ENCODE results near the gene CLTC.
"Not testable (repeated sequence)": the region's sequence is repeated elsewhere in the genome, so short reads cannot be mapped to it uniquely, and the experiment has no call there.

The CLTC gene

DNA sequence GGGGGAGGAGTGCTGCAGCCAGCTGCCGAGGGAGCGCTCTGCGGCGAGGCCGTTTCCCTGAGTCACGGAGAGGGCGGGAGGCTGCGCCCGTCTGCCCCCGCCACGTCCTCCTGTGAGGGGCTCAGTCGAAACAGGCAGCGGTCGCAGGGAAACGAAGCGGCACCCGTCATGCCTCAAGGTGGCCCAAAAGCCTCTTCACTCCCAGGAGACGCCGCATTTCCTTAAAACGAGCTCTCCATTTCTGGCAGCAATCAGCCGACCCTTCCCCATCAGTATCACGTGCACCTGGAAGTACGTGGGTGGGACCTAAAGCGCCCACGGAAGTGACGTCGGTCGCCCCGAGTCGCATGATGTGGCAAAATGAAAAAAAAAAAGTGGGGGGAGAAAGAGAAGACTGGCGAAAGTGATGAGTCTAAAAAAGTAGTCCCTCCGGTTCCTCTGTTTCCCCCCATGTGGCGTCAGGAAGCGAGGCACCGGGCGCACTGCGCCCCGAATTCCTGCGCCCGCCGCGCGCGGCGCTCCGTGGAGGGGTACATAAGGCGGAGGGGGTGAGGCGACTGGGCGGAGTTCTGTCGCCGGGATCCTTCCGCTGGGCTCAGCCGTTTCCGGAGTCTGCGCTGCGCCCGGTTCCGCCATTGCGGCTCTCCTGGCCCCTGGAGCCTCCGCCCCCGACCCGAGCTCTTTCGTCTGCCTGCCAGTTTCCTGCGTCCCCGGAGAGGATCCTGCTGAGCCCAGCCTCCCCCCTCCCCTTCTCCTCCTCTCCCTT is at the start of gene CLTC:
CLTC (plus strand) TSS at position 598 of the 766 bp plus-strand sequence. CDS start 237 bp downstream, outside the sequence.
- DNase-seq (ENCODE audit: low spot score), result peak; percentile 97

DNA sequence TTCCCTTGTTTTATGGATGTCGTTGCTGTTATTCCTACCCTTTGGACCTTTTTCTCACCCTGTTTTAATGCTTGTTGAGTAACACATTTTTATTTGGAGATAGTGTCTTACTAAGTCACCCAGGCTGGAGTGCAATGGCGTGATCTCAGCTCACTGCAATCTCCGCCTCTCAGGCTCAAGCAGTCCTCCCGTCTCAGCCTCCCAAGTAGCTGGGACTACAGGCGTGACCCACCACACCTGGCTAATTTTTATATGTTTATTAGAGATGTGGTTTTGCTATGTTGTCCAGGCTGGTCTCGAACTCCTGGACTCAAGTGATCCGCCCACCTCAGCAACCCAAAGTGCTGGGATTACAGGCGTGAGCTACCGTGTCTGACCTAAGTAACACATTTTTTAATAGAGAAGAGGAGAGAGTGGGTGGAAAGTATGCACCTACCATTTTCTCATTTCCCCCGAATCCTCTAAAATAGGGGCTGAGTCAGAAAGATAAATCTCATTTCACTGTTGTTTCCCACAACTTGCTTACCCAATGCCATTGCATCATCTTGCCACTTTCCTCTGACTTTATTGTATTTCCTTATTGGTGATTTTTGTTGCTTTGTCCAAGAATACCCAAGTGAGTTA is 47.3 kb upstream of the CLTC start:
- DNase-seq (ENCODE audit: low spot score), result no peak

DNA sequence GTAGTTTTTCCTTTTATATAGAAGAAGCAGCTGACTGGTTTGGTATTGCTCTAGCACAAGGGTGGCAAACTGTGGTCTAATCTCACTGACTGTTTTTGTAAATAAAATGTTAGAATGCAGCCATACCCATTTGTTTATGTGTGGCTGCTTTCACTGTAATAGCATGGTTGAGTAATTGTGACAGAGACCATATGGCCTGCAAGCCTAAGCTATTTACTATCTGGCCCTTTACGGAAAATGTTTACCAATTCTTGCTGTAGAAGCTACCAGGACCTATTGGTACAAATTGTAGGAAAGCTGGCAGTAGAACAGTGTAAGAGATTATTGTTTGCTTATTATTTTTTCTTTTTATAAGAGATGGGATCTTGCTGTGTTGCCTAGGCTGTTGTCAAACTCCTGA is 35.5 kb upstream of the CLTC start:
- not testable (repeated sequence) for DNase-seq (ENCODE audit: low spot score)

DNA sequence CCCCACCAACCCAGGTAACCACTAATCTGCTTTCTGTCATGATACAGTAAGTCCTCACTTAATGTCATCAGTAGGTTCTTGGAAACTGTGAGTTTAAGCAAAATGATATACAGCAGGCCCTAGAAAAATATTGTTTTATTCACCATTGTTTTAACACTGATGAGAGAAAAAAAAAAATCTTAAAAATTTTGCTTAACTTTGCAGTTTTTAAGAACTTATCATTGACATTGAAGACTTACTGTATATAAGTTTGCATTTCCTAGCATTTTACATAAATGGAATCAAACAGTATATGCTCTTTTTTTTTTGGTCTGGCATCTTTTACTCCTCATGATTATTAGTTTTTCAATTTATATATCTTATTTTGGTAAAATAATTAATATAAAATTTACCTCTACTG is 19.5 kb upstream of the CLTC start:
- DNase-seq (ENCODE audit: low spot score), result no peak

DNA sequence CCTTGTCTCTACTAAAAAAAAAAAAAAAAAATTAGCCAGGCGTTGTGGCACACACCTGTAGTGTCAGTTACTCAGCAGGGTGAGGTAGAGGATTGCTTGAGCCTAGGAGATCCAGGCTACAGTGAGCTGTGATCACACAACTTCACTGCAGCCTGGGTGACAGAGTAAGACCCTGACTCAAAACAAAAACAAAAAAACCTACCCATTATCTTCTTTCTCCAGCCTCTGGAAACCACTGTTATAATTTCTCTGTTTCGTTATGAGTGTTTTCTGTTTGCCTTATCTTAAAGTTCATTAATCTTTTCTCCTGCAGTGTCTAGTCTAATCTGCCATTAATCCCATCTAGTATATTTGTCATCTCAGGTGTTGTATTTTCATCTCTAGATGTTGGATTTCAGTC is 18.6 kb upstream of the CLTC start:
- DNase-seq (ENCODE audit: low spot score), result no peak

DNA sequence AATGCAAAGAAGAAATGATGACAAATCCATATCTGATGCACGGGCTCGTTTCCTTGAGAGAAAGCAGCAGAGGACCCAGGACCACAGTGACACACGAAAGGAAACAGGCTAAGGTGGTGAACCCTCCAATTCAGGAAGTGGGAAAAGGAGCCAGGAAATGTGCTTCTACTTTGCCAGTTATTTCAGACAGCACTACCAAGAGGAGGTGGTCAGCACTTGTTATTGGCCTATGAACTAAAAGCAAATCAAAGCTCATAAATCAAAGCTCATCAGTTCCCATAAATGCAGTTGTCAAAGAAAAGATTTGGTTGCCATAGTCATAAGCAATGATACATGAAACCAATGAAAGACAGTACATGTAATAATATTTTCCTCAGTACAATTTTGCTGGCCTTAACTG is 12.6 kb upstream of the CLTC start:
- no peak for DNase-seq (ENCODE audit: low spot score)

DNA sequence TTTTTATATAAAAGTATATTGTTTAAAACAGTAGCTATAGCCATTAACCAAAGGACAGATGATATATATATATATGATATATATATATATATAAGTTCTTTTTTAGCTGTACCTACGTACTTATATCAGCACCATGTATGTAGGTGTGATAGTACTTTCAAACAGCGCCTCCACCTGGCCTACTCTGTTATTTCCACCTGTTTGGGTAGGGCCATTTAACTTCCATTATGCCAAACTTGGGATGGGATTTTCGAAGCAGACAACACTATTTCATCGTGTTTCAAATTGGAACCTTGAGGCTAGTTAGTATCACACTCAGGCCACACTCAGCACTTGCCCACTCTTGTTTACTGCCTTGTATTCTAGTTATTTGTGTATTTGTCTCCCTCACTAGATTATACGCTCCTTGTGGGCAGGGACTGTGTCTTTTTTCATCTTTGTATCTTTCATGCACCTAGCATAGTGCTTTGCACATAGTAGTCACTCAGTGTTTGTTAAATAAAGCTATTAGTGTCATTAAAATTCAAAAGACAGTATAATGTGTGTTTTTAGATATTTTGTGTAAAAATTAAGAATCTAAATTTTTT is 11.8 kb upstream of the CLTC start:
- no peak for DNase-seq (ENCODE audit: low spot score)

DNA sequence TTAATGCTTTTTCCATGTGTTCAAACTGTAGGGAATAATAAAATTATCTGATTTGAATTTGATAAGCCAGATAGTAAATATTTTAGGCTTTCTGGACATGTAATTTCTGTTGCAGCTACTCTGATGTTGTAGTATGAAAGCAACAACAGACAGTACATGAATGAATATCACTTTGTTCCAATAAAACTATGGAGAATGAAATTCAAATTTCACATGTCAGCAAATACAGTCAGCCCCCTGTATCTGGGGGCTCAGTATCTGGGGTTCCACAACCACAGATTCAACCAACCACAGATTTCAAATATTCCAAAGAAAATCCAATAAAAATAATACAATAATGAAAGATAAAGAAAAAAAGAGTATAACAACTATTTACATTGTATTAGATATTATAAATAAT is 8.2 kb upstream of the CLTC start:
- DNase-seq (ENCODE audit: low spot score), result no peak

DNA sequence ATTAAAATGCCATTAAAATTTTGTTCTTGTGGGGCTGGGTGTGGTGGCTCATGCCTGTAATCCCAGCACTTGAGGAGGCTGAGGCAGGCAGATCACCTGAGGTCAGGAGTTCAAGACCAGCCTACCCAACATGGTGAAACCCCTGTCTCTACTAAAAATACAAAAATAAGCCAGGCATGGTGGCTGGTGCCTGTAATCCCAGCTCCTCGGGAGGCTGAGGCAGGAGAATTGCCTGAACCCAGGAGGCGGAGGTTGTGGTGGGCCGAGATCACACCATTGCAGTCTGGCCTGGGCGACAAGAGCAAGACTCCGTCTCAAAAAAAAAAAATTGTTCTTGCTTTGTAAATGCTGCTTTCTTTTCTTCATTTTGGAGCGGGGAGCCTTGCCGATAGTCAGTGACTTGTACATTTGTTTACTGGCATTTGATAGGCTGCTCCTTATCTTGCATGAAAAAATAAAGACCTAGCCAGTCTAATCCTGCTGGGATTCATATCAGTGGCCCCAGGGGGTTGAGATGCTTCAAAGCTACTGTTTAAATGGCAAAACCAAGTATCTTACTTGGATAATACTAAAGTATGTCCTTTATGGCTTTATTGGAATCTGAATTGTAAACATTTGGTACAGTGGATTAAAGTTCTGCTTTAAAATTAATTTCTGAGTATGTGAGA is 3.3 kb upstream of the CLTC start:
- DNase-seq (ENCODE audit: low spot score), result no peak

DNA sequence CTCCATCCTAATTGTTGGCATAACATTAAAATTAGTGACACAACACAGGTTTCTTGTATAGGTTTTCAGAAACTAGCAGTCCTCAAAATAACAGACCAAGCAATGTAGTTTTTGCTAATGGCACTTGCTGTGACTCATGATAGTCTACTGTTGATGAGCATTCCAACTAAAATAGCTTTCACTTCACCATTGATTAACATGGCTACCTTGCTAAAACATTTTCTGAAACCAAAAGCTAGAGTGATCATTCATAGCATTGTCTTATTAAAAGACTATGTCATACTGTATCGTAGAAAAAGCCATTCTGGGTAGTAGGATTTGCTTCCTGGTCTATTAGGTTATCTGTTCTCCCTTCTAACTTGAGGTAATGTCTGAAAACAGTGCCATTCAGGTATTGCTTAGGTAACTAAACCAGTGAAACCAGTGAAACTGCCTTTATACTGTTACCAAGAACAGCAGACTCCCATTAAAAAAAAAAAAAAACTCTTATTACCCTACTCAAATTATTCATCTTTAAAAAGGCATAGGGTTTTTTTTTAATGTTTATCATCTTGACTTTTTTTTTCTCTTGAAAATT is 2.5 kb upstream of the CLTC start:
- DNase-seq (ENCODE audit: low spot score), result no peak

DNA sequence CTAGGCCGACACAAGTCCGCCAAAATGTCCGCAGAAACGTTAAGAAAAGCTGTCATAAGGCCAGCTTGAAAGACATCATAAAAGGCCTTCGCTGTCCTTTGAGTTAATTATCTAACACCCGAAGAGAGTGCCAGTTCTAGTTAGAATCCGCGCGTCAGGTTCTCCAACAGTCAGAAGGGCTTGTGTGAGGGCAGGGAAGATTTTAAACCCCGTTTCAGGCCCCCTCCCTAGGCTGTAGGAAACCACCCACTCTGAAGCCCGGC is 729 bp upstream of the CLTC start:
- no peak for DNase-seq (ENCODE audit: low spot score)

DNA sequence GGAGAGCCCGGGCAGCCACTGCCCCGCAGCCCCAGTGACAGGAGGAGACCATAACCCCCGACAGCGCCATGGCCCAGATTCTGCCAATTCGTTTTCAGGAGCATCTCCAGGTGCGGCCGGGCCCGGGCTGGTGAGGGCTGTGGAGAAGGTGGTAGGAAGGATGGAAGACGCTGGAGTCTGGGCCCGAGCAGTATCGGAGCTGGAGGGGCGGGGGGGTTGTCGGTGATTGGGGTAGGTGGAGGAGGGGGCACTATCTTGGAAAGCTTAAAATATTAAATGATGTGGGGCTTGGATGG is 317 bp downstream of the CLTC start:
- no peak for DNase-seq (ENCODE audit: low spot score)

DNA sequence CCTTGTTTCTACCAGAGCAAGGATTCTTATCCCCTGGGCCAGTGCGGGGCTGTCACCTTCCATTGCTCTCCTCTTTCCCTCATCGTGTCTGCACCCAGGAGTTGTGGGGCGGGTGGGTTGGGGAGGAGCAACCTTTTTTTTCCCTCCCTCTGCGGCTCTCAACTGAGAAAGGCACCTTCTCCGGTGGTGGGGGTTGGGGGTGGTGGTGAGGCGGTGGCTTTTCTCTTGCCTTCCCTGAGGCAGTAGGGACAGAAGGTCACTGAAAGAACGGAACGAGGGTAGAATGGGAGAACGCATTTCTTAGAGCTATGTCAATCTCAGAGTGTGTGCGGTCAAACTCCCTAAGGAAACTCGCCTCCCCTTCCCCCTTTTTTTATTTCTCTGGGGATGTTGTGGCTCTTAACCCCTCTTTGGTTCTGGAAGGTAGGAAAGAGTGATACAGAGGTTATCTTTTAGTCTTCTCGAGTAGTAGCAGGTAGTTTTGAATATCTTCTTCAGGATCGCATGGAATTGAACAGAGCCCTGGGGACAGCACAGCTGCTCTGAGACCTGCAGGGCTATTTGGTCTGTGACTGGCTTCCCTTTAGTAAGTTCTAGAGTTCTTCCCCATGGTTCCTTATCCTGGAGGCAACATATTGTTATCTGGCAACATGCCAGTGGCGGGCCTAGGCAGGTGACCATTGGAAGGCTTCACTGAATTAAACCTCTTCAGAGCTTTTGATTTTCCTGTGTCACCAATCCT is 994 bp downstream of the CLTC start:
- DNase-seq (ENCODE audit: low spot score), result peak; percentile 31

DNA sequence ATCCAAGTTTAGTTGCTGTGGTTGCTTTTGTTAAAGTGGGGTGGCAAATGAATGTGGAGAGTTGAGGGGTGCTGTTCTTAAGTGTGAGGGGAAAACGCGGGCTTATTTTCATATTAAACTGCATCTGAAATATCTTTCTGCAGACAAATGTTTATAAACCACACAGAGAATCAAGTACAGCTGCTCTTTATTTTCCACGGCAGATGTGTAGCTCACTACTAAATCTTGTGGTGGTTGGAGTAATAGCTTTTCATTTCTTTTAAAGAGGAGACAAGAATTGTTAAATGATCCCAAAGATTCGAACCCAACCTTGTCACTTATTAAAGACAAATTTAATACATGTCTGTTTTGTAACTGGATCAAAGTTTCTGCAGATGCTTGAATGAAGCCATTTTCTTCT is 2.1 kb downstream of the CLTC start:
- no peak for DNase-seq (ENCODE audit: low spot score)

DNA sequence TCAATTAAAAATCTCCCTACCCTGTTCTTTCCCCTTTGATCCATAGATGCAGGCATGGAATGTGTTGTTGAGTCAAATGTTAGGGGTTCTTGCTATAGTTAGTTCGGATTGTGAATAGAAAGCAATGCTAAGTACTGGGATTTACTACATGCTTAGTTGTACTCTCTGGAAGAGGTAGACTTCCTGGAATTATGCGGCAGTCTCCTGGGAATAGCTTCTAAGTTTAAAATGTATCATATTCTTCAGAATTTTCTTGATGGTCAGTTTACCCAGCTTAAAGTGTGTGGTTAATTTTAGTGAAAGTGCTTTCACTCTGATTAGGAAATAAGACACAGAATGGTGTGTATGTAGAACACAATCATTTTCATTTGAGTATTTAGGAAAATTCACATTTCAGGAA is 3.5 kb downstream of the CLTC start:
- no peak for DNase-seq (ENCODE audit: low spot score)

DNA sequence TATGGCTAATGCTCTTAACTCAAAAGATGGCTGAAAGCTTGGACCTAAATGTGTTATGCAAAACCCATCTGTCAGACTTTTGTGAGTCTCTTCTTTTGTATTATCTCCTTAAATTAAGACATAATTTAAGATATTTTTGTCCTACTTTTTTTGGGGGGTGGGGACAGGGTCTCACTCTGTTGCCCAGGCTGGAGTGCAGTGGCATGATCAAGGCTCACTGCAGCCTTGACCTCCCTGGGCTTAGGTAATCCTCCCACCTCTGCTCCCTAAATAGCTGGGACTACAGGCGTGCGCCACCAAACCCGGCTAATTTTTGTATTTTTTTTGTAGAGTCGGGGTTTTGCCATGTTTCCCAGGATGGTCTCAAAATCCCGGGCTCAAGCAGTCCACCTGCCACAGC is 7.1 kb downstream of the CLTC start:
- DNase-seq (ENCODE audit: low spot score), result no peak

DNA sequence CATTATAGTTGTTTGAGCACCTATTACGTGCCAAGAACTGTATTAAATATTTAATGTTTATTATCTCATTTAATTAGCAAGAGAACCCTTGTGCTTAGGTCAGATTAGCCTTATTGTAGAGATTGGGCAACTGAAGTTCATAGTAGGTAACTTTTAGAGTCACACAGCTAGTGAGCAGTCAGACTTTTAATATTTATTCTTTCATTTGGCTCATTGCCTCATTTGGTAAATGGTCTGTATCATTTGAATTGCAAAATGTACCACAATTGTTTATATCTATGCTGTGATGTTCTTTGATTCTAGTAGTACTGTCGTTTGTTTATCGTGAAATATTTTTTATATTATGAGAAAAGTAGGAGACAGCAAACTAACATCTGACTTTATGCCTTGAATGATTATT is 7.6 kb downstream of the CLTC start:
- DNase-seq (ENCODE audit: low spot score), result no peak

DNA sequence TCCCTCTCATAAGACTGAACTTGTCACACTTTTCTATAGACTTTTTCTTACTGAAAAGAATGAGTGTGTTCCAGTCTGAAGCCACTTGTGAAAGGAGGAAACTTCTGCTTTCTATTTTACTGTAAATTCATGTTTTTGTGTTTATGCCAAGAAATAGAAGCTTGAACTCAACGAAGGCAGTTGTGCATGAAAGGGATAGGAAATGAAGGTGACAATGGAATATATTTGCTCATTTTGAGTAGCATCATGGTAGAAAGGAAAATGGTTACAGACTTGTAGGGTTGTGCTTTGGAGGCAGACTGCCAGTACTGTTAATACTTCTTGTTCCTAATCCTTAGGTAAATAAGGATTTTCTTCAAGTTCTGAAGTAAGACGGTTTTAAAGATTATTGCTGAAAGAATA is 8.1 kb downstream of the CLTC start:
- no peak for DNase-seq (ENCODE audit: low spot score)

DNA sequence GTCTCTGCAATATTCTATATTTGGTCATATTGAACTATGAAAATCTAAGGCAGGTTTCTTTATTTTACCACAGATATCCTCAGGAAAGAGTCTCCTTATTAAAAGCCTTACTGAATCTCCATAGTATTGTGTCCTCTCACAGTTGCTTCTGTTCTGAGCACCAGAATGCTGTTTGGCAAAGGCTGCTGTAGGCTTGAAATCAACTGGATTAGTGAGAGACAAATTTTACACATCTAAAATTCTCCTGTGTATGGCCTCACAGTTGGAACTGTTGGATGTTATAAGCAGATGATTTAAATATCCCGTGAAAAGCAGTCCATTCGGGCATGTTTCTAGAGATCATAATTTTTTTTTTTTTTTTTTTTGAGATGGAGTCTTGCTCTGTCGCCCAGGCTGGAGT is 9.5 kb downstream of the CLTC start:
- no peak for DNase-seq (ENCODE audit: low spot score)

DNA sequence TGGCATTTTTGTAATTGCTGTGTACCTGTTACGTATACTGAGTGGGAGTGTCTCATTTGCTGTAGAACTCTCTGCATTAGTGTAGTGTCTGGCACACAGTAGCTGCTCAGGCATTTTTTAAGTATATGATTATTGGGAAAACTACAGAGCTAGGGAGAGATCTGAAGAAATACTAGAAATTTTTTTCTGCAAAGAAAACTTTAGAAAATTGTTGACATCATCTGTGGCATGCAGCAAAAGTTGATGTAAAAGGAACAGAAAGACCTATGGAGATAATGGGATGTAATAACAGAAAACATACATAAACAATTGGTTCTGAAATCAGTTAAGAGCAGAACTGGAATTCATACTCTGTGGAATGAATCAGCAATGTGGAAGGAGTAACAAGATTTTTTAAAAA is 11.6 kb downstream of the CLTC start:
- DNase-seq (ENCODE audit: low spot score), result no peak

DNA sequence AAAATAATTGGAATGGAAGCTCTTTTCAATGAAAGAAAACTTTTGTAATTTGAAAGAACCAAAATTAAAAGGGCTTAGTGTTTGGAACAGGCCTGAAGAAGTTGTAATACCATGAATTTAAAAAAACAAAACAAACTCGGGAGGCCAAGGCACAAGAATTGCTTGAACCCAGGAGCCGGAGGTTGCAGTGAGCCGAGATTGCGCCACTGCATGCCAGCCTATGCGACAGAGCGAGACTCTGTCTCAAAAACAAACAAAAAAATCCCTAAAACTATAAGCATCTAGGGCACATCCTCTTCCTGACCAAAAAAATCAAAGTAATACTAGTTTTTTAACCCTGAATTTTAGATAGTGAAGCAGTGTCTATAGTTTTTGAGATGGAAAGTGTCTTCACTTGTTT is 12.7 kb downstream of the CLTC start:
- DNase-seq (ENCODE audit: low spot score), result no peak

DNA sequence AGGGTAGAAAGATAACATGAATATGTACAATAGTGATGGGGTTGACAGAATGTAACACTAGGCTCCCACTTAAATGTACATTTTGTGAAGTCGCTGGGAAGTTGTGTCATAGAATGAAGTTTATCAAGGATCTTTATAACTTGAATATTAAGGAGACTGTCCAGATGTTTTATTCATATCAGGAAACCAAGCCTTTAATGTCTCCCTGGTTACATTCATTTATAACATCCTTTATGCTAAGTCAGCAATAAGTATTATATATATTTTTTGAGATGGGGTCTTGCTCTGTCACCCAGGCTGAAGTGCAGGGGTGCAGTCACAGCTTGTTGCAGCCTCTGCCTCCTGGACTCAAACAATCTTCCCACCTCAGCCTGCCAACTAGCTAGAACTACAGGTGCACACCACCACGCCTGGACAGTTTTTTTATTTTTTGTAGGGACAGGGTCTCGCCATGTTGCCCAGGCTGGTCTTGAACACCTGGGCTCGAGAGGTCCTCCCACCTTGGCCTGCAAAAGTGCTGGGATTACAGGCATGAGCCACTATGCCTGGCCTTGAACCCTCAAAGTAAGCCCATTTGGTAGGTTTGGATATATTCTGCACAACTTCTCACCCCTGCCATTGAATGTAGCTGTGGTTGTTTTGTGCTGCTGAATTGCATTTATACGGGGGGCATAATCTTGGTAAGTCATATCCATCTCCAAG is 14.1 kb downstream of the CLTC start:
- DNase-seq (ENCODE audit: low spot score), result no peak

All from Ammon's horn (tissue), 1 donor.